Measurements from ENCODE around the gene ANKRD17.
"Not testable (repeated sequence)": the region's sequence is repeated elsewhere in the genome, so short reads cannot be mapped to it uniquely, and the experiment has no call there.

ANKRD17 gene

DNA sequence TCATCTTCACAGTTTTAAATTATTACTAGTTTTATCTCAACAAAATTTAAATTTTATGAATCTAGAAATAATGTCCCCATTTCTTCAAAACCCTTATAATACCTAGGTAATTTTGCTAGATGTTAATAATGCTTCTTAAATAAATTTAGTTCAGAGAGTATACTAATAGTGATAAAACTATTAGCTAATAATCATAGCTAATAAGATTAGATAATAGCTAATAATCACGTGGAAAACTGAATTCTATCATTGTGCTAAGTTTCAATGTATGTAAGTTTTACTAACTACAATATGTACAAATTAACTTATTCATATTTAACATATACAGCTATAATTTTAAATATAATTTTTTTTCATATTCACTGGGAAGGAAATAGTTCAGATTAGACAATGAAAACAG lies 10.2 kb downstream of the ANKRD17 start:
- no peak for DNase-seq (ENCODE audit: low read depth)

DNA sequence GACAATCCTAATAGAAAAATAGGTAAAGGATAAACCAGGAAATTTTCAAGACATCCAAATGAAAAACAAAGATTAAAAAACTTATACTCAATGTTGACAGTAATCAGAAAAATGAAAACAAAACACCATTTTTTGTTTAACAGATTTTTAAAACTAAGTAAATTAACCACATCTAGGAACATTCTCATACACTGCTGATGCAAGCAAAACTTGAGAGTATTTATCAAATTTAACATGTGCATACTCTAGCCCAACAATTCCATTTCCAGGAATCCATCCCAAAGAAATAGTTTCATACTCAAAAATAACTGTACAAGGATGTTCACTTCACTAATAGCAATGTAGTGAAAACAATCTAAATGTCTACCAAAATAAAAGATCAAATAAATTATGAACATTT lies 11.5 kb downstream of the ANKRD17 start:
- DNase-seq (ENCODE audit: low read depth): no peak

DNA sequence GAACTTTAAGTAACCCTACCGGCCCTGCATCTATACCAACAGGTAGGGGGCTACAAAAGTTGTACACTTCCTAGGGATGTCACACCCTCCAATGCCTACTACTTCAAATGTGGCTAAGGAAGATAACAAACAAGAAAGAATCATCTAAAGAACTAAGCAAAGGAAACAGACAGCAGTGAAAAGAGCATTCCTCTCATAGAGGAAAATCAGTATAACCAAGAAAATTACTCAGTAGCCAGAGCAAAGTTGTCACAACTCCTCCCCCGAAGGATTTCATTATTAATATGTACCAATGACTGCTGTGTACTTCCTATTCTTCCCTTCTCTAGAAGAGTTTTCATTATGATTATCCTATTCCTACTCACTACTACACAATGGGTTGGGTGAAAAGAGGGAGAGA lies 12.6 kb downstream of the ANKRD17 start:
- DNase-seq (ENCODE audit: low read depth): no peak

DNA sequence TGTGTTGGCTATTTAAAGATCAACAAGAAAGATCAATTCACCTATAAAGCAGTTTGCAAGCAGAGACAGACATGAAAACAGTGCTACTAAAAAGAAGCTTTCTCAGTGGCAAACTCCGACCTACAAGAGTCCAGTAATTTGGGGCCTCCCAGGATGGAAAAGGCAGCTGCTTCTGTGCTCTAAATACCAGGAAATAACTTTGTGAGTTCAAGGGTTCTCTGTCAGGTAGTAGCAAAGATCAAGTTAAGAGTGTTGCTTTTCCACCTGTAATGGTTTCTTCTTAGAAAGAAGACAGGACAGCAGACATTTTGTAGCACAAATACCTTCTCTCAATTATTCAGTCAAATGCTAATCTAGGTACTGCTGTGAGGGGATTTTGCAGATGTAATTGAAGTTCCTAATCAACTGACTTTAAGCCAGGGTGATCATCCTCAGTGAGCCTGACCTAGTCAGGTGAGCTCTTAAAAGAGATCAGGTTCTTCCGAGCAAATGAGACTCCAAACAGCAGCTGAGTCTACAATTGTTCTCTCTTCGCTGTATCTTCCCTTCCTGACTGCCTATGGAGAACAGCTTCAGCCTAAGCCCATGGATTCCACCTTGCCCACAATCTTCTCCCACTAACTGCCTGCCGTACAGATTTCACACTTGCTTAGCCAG lies 13.5 kb downstream of the ANKRD17 start:
- DNase-seq (ENCODE audit: low read depth): no peak

DNA sequence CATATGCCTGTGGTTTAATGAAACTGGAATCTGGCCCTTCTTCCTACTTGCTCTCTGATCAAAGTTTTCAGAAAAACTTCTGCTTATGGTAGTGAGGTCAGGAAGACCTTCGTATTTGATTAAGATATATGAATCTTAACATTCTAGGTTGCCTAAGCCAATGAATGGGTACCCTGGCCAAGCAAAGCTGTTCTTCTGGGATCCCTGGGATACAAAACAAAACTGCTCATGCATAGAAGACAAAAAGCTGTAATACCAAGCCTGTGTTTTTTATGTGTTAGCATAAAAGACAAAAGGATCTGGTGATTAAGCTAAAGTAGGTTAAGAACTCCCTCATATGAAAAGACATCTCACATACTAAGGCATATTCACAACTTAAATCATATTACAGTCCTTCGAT lies 21.6 kb downstream of the ANKRD17 start:
- DNase-seq (ENCODE audit: low read depth): no peak

DNA sequence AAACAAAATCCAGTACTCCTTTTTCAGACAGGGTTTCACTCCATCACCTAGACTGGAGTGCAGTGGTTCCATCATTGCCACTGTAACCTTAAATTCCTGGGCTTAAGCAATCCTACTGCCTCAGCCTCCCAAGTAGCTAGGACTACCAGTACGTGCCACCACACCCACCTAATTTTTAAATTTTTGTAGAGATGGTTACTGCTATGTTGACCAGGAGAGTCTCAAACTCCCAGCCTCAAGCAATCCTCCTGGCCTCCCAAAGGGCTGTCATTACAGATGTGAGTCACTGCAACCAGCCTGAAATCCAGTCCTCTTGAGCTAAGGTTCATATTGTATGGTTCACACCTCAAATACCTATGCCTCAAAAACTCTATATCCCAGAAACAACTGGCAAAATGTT lies 22.4 kb downstream of the ANKRD17 start:
- no peak for DNase-seq (ENCODE audit: low read depth)

DNA sequence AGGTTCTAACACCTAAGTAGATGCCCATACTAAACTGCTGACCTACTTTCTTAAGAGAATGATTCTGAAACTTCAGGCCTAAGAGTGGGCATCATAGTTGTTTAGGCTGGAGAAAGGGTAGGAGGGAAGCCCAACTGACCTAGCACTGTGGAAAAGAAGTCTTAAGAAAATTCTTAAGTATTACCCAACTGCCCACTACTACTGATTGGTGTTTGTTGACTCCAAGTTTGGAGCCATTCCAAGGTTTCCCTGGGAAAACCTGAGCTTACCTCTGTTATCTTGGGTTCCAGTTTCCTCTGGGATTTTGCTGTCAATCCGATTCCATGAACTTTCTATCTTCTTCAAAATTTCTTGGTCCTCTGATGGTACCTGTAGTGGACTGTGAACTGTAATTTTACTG lies 23.9 kb downstream of the ANKRD17 start:
- DNase-seq (ENCODE audit: low read depth): no peak

DNA sequence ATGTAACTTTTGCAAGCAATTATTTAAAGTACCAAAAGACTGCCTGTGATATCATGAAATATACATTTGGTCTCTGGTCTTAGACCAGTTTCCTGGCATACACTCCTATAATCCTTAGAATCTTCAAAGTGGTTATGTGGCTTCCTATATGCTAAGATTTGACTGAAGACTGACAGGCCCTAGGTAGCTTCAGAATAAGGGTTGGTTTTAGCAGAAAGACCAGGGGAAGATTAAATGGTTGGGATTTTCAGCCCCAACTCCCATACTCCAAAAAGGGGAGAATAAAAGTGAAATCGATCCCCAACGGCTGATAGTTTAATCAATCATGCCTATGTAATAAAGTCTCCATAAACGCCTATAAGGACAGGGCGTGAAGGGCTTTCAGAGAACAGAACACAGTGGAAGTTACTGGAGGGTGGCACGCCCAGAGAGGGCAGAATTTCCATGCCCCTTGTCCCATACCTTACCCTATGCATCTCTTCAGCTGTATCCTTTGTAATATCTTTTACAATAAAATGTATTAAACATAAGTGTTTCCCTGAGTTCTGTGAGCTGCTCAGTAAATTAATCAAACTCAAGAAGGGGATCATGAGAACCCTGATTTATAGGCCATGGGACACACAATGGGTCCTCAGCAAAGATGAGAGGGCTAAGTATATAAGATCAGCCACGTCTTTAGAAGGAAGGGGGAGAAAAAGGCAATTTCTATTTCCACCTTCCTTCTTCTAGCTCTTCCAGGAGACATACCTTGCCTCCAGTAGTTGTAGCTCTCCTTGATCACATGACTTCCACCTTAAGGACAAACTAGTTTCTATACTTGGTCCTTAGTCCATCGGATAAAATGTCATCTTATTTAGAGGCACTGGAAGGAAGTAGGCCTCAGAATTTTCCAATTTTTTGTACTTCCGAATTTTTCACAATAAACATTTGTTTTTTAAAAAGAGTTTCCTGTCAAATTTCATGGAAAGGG lies 26.8 kb downstream of the ANKRD17 start:
- DNase-seq (ENCODE audit: low read depth): no peak

DNA sequence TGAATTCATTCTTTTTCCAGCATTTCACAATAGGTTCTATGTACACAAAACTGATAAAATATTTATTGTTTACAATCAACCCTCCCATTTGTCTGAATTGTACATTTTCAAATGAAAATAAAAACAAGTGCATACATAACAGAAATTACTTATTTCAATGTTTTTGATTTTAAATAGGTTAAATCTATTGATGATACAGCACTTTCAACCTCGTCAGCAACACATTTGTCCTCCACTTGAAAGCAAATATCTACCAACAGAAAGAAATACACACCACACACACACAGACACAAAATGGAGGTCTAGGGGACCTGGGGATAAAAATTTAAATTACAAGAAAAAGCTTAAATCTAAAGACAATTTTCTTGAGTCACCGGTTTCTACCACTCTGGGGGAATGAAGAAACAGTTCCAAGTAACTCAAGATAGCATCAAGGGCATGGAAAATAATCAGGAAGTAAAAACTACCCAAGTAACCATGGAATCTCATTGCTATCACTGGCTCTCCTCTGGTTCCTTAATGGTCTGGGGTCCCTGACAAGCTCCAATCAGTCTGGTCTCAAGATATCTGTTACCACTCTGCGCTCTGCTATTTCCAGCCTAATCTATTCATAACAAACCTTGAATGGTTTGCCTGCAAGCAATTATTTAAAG lies 27.6 kb downstream of the ANKRD17 start:
- DNase-seq (ENCODE audit: low read depth): no peak

DNA sequence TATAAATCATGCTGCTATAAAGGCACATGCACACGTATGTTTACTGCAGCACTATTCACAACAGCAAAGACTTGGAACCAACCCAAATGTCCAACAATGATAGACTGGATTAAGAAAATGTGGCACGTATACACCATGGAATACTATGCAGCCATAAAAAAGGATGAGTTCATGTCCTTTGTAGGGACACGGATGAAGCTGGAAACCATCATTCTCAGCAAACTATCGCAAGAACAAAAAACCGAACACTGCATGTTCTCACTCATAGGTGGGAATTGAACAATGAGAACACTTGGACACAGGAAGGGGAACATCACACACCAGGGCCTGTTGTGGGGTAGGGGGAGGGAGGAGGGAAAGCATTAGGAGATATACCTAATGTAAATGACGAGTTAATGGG lies 29.8 kb downstream of the ANKRD17 start:
- not testable (repeated sequence) for DNase-seq (ENCODE audit: low read depth)

DNA sequence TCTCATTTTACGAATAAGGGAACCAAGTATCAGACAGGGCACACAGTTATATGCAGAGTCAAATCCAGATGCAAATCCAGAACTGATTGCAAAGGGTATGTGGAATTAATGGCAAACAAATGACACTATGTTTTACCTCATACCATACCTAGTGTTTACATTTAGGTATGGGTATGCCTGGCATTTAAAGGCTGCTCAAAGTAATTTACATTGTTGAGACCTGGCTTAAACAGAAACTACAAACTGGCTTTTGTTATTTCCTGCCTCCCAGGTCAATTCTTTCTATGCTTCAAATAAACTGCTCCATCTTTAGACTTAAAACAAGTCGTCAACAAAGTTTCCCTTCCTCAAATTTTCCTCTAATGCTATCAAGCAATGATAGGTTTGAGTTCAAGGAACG lies 33.7 kb downstream of the ANKRD17 start:
- DNase-seq (ENCODE audit: low read depth): no peak

DNA sequence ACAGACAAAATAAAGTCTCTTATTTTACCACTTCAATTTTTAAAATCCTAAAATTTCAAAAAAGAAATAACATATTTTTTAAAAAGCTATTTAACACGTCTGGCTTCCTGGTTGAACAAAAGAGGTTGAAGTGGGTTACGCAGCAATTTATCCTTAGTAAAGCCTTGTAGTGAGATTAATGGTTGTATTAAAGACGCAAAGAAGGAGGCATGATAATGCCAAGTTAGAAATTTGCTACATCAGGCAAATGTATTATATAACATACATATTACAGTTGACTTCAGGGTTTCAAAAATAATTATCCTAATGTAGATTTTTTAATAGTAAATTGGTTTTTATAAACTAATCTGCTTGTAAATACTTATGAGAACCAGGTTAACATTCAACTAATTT lies 35.3 kb downstream of the ANKRD17 start:
- no peak for DNase-seq (ENCODE audit: low read depth)

DNA sequence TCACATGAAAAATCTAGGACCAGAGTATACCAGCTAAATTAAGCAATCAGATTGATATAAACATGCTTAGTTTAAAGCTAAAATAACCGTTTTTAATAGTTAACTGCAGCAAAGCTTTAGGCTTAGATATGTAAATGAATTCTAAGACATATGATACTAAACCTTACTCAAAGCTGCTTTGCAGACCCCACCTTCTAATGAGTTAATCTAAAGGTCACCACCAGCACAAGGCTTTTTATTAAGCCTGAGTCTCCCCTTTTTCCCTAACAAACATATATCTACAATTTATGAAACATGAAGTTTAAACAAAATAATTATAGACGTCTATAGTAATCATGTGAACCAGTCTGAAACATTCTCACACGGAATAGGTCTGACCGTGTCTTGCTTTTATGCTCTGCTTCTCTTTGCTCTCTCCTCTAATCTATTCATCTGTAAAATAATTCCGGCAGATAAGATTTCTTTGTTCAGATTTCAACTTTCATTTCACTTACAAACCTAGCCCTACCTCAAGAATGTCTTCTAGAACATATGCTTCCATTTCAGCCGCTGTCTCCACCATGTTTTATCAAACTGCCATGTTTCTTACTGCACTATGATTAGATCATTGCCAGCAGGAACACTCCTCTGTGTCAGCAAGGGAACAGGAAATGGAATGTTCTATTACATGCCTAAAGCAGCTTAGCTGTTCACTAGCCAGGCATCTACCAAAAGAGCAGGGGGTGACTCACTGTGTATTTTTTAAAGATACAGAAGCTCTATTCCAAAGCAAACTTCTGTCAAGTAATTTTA lies 35.9 kb downstream of the ANKRD17 start:
- DNase-seq (ENCODE audit: low read depth): peak; percentile 91

DNA sequence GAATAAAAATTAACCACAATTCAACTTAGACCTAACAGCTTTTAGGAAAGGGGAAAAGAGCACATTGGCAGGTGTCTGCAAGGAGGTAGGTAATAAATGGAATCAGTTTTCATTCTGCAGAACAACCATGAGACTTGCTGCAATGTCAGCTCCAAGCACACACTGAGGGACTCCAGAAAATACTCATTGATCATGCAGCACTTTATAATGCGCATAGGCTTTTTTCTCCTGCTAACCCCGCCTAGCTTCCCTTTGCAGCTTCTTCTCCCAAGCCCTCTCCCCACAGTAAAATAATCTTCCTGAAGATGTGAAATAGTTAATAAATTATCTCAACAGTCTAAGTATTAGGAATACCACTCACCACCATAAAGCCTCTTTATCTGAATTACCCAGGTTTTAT lies 36.9 kb downstream of the ANKRD17 start:
- no peak for DNase-seq (ENCODE audit: low read depth)

DNA sequence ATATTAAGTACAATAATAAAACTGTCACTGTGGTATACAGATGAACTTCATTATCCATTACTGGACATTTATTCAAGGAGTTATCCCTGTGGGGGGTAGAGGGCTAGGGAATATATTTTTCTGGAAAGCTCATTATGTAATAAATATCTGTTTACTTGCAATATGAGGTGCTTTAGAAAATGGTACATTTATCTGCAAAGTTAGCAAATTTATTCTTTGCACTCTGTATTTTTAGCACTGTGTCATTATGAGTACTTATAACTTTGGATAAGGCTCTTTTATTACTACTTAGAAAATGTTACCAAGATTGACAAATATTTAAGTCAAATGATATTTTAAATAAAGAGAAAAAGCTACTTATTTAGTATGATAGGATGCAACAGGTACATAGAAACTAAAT lies 37.8 kb downstream of the ANKRD17 start:
- no peak for DNase-seq (ENCODE audit: low read depth)

DNA sequence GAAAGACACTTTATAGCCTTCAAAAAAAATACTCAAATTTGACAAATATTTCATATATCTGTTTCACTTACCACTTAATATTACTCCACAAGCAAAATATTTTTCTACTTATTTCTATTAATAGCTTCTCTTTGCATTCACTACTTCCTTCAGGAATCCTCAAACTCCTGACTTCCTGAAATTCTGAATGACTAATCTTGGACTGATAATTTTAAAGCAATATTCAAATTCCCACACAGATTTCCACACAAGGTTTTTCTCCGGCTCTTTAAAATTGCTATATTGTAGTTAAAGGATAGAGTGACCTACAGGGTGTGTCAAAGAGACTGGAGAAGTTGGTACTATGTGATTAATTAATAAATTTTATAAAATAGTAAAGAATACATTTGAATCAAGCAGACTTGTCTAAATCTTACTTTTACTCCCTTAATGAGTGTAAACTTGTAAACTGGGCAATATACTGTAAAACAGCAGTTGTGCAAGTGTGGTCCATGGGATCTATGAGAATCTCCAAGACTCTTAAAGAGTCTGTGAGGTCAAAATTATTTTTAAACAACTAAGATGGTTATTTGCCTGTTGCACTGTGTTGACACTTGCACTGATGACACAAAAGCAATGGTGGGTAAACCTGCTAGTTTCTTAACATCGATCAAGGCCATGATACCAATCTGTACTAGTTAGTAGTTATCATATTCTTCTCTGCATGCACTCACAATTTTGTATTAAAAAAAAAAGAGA lies 44.5 kb downstream of the ANKRD17 start:
- no peak for DNase-seq (ENCODE audit: low read depth)

DNA sequence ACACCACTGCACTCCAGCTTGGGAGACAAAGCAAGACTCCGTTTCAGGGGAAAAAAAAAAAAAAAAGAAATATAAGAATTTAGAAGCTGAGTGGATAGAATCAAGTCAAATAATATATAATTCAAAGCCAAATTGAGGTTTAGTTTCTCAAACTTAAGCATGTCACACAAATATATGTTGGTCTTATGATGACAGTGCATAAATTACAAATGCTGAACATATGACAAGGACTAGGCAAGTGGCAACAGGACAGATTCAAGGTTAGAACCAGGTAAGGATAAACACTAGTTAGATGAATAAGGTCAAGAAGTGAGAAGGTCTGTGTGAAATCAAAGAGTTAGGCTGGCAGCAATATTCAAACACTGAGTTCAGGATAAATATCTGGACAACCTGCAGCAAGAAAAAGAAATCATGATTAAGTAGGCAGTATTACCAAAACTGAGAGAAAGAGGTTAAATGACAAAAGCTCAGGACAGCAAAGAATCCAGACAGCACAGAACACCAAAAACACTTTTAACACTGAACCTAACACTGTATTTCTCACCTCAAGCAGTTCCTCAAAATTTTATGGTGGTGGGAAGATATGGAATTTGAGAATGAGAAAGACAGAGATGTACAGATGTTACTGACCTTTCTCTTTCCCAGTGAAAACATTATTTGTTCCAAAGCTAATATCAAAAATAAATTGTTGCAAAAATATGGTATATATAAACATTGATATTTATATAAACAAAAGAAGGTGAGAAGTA lies 45.4 kb downstream of the ANKRD17 start:
- no peak for DNase-seq (ENCODE audit: low read depth)

DNA sequence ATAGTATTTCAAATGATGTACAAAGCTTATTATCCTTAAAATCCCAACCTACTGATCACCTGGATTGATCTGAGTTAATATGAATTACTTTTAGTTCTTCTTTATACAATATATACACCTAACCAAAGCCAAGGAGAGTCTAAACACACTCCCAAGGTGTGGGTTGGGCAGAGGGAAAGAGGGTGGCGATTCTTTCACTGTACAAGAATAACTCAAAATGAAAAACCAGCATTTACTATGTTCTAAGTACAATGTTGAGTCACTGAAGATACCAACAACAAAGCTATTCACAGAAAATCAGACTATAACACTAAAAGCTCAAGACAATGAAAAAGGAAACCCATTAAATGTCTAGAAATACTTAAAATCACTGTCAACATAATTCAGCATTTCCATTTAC lies 46.6 kb downstream of the ANKRD17 start:
- no peak for DNase-seq (ENCODE audit: low read depth)

DNA sequence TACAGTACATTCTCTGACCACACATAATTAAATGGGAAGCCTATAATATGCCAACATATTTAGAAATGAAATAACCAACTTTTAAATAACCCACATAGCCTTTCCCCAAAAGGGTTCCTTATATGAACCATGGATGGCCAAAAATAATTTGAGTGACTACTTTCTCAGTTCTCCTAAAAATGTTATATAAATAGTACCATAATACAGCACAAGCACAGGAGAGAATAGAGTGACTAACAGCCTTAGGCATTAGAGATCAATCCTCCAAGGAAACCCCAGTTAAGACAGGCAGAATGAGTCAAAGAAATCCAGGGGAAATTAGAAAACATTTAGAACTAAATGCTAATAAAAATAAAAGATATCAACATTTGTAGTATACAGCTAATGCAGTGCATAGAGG lies 50.2 kb downstream of the ANKRD17 start:
- DNase-seq (ENCODE audit: low read depth): peak; percentile 74

DNA sequence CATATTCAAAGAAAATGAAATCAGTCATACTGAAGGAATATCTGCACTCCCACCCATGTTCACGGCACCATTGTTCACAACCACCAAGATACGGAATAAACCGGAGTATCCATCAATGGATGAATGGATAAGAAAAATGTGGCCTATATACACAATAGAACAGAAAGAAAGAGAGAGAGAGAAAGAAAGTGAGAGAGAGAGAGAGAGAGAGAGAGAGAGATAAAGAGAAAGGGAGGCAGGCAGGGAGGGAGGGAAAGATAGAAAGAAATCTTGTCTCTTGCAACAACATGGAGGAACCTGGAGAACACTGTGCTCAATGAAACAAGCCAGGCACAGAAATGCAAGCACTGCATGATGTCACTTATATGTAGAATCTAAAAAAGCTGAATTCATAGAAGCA lies 52.4 kb downstream of the ANKRD17 start:
- DNase-seq (ENCODE audit: low read depth): no peak

DNA sequence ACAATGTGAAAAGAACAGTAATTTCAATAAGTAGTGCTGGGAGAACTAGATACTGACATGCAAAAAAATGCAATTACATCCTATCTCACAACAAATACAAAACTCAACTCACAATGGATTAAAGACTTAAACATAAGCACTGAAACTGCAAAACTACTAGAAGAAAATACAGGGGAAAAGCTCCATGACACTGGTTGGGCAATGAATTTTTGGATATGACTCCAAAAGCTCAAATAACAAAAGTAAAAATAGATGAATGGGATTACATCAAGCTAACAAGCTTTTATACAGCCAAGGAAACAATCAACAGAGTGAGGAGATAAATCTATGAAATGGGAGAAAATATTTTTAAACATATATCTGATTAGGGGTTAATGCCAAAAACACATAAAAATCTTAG lies 53.1 kb downstream of the ANKRD17 start:
- DNase-seq (ENCODE audit: low read depth): no peak

Measured in stromal cell of bone marrow (primary cell).